Measurements from ENCODE around the gene MACROD2.

GRCh38 chr20:14434384-14435136, 439.2 kb downstream of the MACROD2 start:
- TF ChIP-seq CTCF (conservative IDR thresholded peaks at IDR 0.05; ENCODE audit: low read depth in 2 of 2): no peak
- no peak for TF ChIP-seq REST (IDR thresholded peaks at IDR 0.05; ENCODE audit: unreplicated experiment)
- TF ChIP-seq EZH2 (IDR thresholded peaks at IDR 0.05; ENCODE audit: low read depth, unreplicated experiment): no peak
- no peak for TF ChIP-seq JUNB (IDR thresholded peaks at IDR 0.05; ENCODE audit: unreplicated experiment)
- no peak for TF ChIP-seq POLR2AphosphoS5 (IDR thresholded peaks at IDR 0.05; ENCODE audit: low read depth)
- TF ChIP-seq EZH2phosphoT487 (IDR thresholded peaks at IDR 0.05; ENCODE audit: unreplicated experiment): no peak
- no peak for TF ChIP-seq ZNF331 (CRISPR knock-in tag; IDR thresholded peaks at IDR 0.05; ENCODE audit: low read depth)
- TF ChIP-seq CREB1 (CRISPR knock-in tag; IDR thresholded peaks at IDR 0.05; ENCODE audit: low read depth): no peak
- TF ChIP-seq ETS1 (IDR thresholded peaks at IDR 0.05): no peak
- no peak for TF ChIP-seq NANOG (IDR thresholded peaks at IDR 0.05; ENCODE audit: borderline replicate concordance)
- no peak for TF ChIP-seq STAT1 (IDR thresholded peaks at IDR 0.05; ENCODE audit: unreplicated experiment)
- no peak for TF ChIP-seq ZNF114 (CRISPR knock-in tag; IDR thresholded peaks at IDR 0.05)
- no peak for TF ChIP-seq ZNF462 (CRISPR knock-in tag; IDR thresholded peaks at IDR 0.05)

All from GM23338 (cell line).